ENCODE data around the gene S100A16. TPM values are rescaled to one million over a fixed set of nuclear protein-coding genes. Genes with fewer than 3 reads are reported as not detected.
A peak's percentile ranks its signal among the peaks of the same experiment; 100 is the strongest.

S100A16 gene
- total and polyA plus RNA-seq, 4 donors = 72.8 to 116 (median 84.9) TPM

- no peak for ATAC-seq (ENCODE audit: low FRiP score)
- Histone ChIP-seq H3K4me1 (ENCODE audit: control insufficient read depth in 1 of 2, insufficient read depth in 2 of 2, low read length in 2 of 2) (peaks cover 0 to 1% of the 10 kb centered on the region in 2 donors), H3K27me3 (ENCODE audit: control insufficient read depth in 1 of 2, insufficient read depth in 2 of 2, low read length in 1 of 2) (no peaks in the 10 kb centered on the region), H3K9me3 (ENCODE audit: control insufficient read depth, low read length) (no peaks in the 10 kb centered on the region), H3K4me3 (ENCODE audit: low read length in 2 of 2) (no peak overlapping the region), H3K27ac (ENCODE audit: low read depth in 1 of 2, low read length in 2 of 2) (no peak overlapping the region), H3K36me3 (ENCODE audit: control insufficient read depth in 1 of 2, insufficient read depth in 2 of 2, low read length in 1 of 2) (no peaks in the 10 kb centered on the region)
- intact Hi-C loops (cut with DNase I) = loop anchor here in 1 of 2 donors (5.0 kb wide), 1 partner anchor 43 kb away; no protein-coding TSS in a partner anchor
- 96 to 100% methylated on average over 2 of the region's 2 CpGs for WGBS, 2 donors
- peak in 1 of 2 donors; percentile 46 for DNase-seq
Measured at GRCh38 chr1:153615406-153615805, 2.5 kb upstream of the S100A16 start.

- H3K27me3 ChIP-seq (ENCODE audit: control insufficient read depth in 1 of 2, insufficient read depth in 2 of 2, low read length in 1 of 2) = no peaks in the 10 kb centered on the region
- no peak overlapping the region for H3K4me3 ChIP-seq (ENCODE audit: low read length in 2 of 2)
- WGBS, 2 donors = 91 to 95% methylated on average over 7 of the region's 7 CpGs
- H3K27ac ChIP-seq (ENCODE audit: low read depth in 1 of 2, low read length in 2 of 2) = no peak overlapping the region
- DNase-seq (peak in 1 of 2 donors; percentile 38), ATAC-seq (ENCODE audit: low FRiP score) (no peak)
- no peaks in the 10 kb centered on the region for H3K36me3 ChIP-seq (ENCODE audit: control insufficient read depth in 1 of 2, insufficient read depth in 2 of 2, low read length in 1 of 2)
- intact Hi-C loops (cut with DNase I) = loop anchor here (5.0 kb wide), 2 partner anchors 43 to 108 kb away; no protein-coding TSS in a partner anchor
- H3K4me1 ChIP-seq (ENCODE audit: control insufficient read depth in 1 of 2, insufficient read depth in 2 of 2, low read length in 2 of 2) = peaks cover 0 to 1% of the 10 kb centered on the region in 2 donors
- H3K9me3 ChIP-seq (ENCODE audit: control insufficient read depth, low read length) = no peaks in the 10 kb centered on the region
Measured at GRCh38 chr1:153614906-153615305, 2.0 kb upstream of the S100A16 start.

- no peak overlapping the region for H3K27ac ChIP-seq (ENCODE audit: low read depth in 1 of 2, low read length in 2 of 2)
- intact Hi-C loops (cut with DNase I) = loop anchor here in 1 of 2 donors (5.0 kb wide), 2 partner anchors 42 to 107 kb away; no protein-coding TSS in a partner anchor
- no peak for ATAC-seq (ENCODE audit: low FRiP score)
Measured at GRCh38 chr1:153614189-153614900, 1.4 kb upstream of the S100A16 start.

GRCh38 chr1:153613406-153613805, 469 bp upstream of the S100A16 start:
- Histone ChIP-seq H3K9me3 (ENCODE audit: control insufficient read depth, low read length) (no peaks in the 10 kb centered on the region), H3K36me3 (ENCODE audit: control insufficient read depth in 1 of 2, insufficient read depth in 2 of 2, low read length in 1 of 2) (no peaks in the 10 kb centered on the region), H3K27ac (ENCODE audit: low read depth in 1 of 2, low read length in 2 of 2) (peak overlapping the region in 1 of 2 donors; percentile 8), H3K4me1 (ENCODE audit: control insufficient read depth in 1 of 2, insufficient read depth in 2 of 2, low read length in 2 of 2) (peaks cover 0 to 1% of the 10 kb centered on the region in 2 donors), H3K4me3 (ENCODE audit: low read length in 2 of 2) (no peak overlapping the region), H3K27me3 (ENCODE audit: control insufficient read depth in 1 of 2, insufficient read depth in 2 of 2, low read length in 1 of 2) (no peaks in the 10 kb centered on the region)
- DNase-seq (peak in 1 of 2 donors; percentile 45), ATAC-seq (ENCODE audit: low FRiP score) (no peak)
- WGBS, 2 donors = 77 to 78% methylated on average over 5 of the region's 5 CpGs
- intact Hi-C loops (cut with DNase I) = loop anchor here in 1 of 2 donors (5.0 kb wide), 2 partner anchors 41 to 106 kb away; no protein-coding TSS in a partner anchor

More at GRCh38 chr1:153614189-153614900, 1.4 kb upstream of the S100A16 start:
- H3K4me3 ChIP-seq (ENCODE audit: low read length in 2 of 2) = no peak overlapping the region
- WGBS, 2 donors = 80 to 83% methylated on average over 2 of the region's 2 CpGs
- no peaks in the 10 kb centered on the region for H3K9me3 ChIP-seq (ENCODE audit: control insufficient read depth, low read length)
- peaks cover 0 to 1% of the 10 kb centered on the region in 2 donors for H3K4me1 ChIP-seq (ENCODE audit: control insufficient read depth in 1 of 2, insufficient read depth in 2 of 2, low read length in 2 of 2)
- no peaks in the 10 kb centered on the region for H3K36me3 ChIP-seq (ENCODE audit: control insufficient read depth in 1 of 2, insufficient read depth in 2 of 2, low read length in 1 of 2)
- peak in 1 of 2 donors; percentile 30 for DNase-seq
- no peaks in the 10 kb centered on the region for H3K27me3 ChIP-seq (ENCODE audit: control insufficient read depth in 1 of 2, insufficient read depth in 2 of 2, low read length in 1 of 2)

- H3K4me1 ChIP-seq (ENCODE audit: control insufficient read depth in 1 of 2, insufficient read depth in 2 of 2, low read length in 2 of 2) = no peaks in the 10 kb centered on the region
- peak in 1 of 2 donors; percentile 75 for DNase-seq
- H3K36me3 ChIP-seq (ENCODE audit: control insufficient read depth in 1 of 2, insufficient read depth in 2 of 2, low read length in 1 of 2) = no peaks in the 10 kb centered on the region
- peak; percentile 4 for ATAC-seq (ENCODE audit: low FRiP score)
- H3K4me3 ChIP-seq (ENCODE audit: low read length in 2 of 2) = peak overlapping the region; percentile 50 to 77
- H3K27me3 ChIP-seq (ENCODE audit: control insufficient read depth in 1 of 2, insufficient read depth in 2 of 2, low read length in 1 of 2) = no peaks in the 10 kb centered on the region
- H3K27ac ChIP-seq (ENCODE audit: low read depth in 1 of 2, low read length in 2 of 2) = peak overlapping the region; percentile 23 to 81
- 0 to 6% methylated on average over 10 to 11 of the region's 11 CpGs for WGBS, 2 donors
- no peaks in the 10 kb centered on the region for H3K9me3 ChIP-seq (ENCODE audit: control insufficient read depth, low read length)
- intact Hi-C loops (cut with DNase I) = loop anchor here in 1 of 2 donors (5.0 kb wide), 2 partner anchors 40 to 105 kb away; no protein-coding TSS in a partner anchor
Measured at GRCh38 chr1:153612111-153612754, 704 bp downstream of the S100A16 start.

- Histone ChIP-seq H3K4me3 (ENCODE audit: low read length in 2 of 2) (peak overlapping the region; percentile 50 to 77), H3K27me3 (ENCODE audit: control insufficient read depth in 1 of 2, insufficient read depth in 2 of 2, low read length in 1 of 2) (no peaks in the 10 kb centered on the region), H3K36me3 (ENCODE audit: control insufficient read depth in 1 of 2, insufficient read depth in 2 of 2, low read length in 1 of 2) (peaks cover 0 to 2% of the 10 kb centered on the region in 2 donors), H3K27ac (ENCODE audit: low read depth in 1 of 2, low read length in 2 of 2) (no peak overlapping the region), H3K9me3 (ENCODE audit: control insufficient read depth, low read length) (no peaks in the 10 kb centered on the region), H3K4me1 (ENCODE audit: control insufficient read depth in 1 of 2, insufficient read depth in 2 of 2, low read length in 2 of 2) (no peaks in the 10 kb centered on the region)
- intact Hi-C loops (cut with DNase I) = loop anchor here in 1 of 2 donors (5.0 kb wide), 2 partner anchors 39 to 104 kb away; no protein-coding TSS in a partner anchor
- 41 to 44% methylated on average over 1 of the region's 1 CpG for WGBS, 2 donors
- no peak for ATAC-seq (ENCODE audit: low FRiP score)
- no peak for DNase-seq
Measured at GRCh38 chr1:153611356-153611755, 1.6 kb downstream of the S100A16 start.

- H3K27ac ChIP-seq (ENCODE audit: low read depth in 1 of 2, low read length in 2 of 2) = no peak overlapping the region
- no peak for ATAC-seq (ENCODE audit: low FRiP score)
- DNase-seq = peak in 1 of 2 donors; percentile 65
- WGBS, 2 donors = 68 to 80% methylated on average over 7 of the region's 7 CpGs
- peaks cover 0 to 2% of the 10 kb centered on the region in 2 donors for H3K36me3 ChIP-seq (ENCODE audit: control insufficient read depth in 1 of 2, insufficient read depth in 2 of 2, low read length in 1 of 2)
- no peaks in the 10 kb centered on the region for H3K9me3 ChIP-seq (ENCODE audit: control insufficient read depth, low read length)
- H3K4me3 ChIP-seq (ENCODE audit: low read length in 2 of 2) = no peak overlapping the region
- intact Hi-C loops (cut with DNase I) = loop anchor here in 1 of 2 donors (5.0 kb wide), 2 partner anchors 39 to 104 kb away; no protein-coding TSS in a partner anchor
- H3K27me3 ChIP-seq (ENCODE audit: control insufficient read depth in 1 of 2, insufficient read depth in 2 of 2, low read length in 1 of 2) = no peaks in the 10 kb centered on the region
- no peaks in the 10 kb centered on the region for H3K4me1 ChIP-seq (ENCODE audit: control insufficient read depth in 1 of 2, insufficient read depth in 2 of 2, low read length in 2 of 2)
Measured at GRCh38 chr1:153610811-153611301, 2.1 kb downstream of the S100A16 start.

GRCh38 chr1:153610334-153610733, 2.6 kb downstream of the S100A16 start:
- DNase-seq (peak in 1 of 2 donors; percentile 75), ATAC-seq (ENCODE audit: low FRiP score) (no peak)
- Histone ChIP-seq H3K36me3 (ENCODE audit: control insufficient read depth in 1 of 2, insufficient read depth in 2 of 2, low read length in 1 of 2) (peaks cover 0 to 2% of the 10 kb centered on the region in 2 donors), H3K9me3 (ENCODE audit: control insufficient read depth, low read length) (no peaks in the 10 kb centered on the region), H3K27me3 (ENCODE audit: control insufficient read depth in 1 of 2, insufficient read depth in 2 of 2, low read length in 1 of 2) (no peaks in the 10 kb centered on the region), H3K4me1 (ENCODE audit: control insufficient read depth in 1 of 2, insufficient read depth in 2 of 2, low read length in 2 of 2) (no peaks in the 10 kb centered on the region), H3K4me3 (ENCODE audit: low read length in 2 of 2) (no peak overlapping the region), H3K27ac (ENCODE audit: low read depth in 1 of 2, low read length in 2 of 2) (peak overlapping the region in 1 of 2 donors; percentile 49)
- intact Hi-C loops (cut with DNase I) = loop anchor here in 1 of 2 donors (5.0 kb wide), 2 partner anchors 38 to 103 kb away; no protein-coding TSS in a partner anchor
- 67 to 81% methylated on average over 4 of the region's 4 CpGs for WGBS, 2 donors
